GM18519 (cell line): ENCODE measurements around the gene FTSJ1.
"Not testable (repeated sequence)": the region's sequence is repeated elsewhere in the genome, so short reads cannot be mapped to it uniquely, and the experiment has no call there.

ENCODE experiments used
- ATAC-seq: cut with Tn5 transposase; IDR thresholded peaks from one replicate; pipeline ENCODE4 v1.9.1; 2021; ENCODE audit warnings: mild to moderate bottlenecking, moderate library complexity; ENCODE audit not compliant: unreplicated experiment, low FRiP score

FTSJ1 gene

GRCh38 chrX:48492293-48492910, 16.4 kb downstream of the FTSJ1 start:
- no peak for ATAC-seq

DNA sequence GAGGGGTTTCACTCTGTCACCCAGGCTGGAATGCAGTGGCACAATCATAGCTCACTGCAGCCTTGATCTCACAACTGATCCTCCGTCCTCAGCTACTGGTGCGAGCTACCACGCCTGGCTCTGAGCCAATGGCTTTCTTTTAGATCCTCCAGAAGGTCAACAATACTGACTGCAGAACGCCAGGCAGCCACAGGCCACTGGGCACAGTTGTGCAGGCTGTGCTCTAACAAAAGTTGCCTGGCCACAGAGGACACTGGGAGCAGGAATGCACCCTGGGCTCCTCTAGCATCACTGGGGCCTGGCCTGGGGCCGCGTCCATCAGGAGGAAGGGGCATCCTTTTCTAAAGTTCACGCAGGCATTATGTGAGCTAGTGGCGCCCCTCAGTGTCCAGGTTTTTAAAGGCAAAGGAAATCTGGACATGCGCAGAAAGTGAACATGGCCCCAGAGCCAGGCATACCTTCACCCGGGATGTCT, 17.9 kb downstream of the FTSJ1 start:
- no peak for ATAC-seq

DNA sequence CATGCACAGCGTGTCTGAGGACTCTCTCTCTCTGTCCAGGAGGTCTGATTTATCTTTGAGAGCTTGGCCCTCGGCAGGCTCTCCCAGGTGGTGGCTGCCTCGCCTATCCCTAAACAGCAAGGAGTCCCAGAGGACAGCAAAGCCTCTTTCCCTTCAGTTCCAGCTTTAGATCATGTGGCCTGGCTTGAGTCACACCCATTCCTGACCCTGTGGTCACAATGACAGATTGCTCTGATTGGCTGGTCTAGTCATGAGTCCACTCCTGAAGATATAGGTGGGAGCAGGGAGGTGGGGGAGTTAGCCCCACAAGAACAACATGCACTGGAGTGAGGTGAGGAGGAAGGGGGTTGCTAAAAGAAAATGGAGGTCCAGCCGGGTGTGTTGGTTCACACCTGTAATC, 20.7 kb downstream of the FTSJ1 start:
- ATAC-seq = no peak

DNA sequence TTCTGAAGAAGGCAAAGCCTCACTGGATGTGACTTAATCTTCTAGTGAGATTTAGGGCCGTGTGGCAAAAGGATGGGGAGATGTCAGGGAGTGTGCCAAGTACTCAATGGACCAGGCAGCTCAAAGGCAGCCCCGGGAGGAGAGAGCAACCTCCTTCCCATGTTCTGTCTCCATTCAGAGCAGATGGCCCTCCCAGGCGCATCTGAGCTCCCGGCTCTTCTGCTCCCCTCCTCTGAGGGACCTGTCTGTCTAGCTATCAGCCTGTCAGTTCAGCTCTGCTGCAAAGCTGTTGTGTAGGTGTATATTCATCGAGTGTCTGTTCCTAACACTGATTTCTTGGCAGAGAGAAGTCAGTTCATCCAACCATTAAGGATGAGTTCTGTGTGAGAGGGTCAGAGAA, 21.9 kb downstream of the FTSJ1 start:
- no peak for ATAC-seq

- ATAC-seq = no peak
Measured at GRCh38 chrX:48498374-48498809, 22.4 kb downstream of the FTSJ1 start.

GRCh38 chrX:48504261-48504660, 28.3 kb downstream of the FTSJ1 start:
- no peak for ATAC-seq

DNA sequence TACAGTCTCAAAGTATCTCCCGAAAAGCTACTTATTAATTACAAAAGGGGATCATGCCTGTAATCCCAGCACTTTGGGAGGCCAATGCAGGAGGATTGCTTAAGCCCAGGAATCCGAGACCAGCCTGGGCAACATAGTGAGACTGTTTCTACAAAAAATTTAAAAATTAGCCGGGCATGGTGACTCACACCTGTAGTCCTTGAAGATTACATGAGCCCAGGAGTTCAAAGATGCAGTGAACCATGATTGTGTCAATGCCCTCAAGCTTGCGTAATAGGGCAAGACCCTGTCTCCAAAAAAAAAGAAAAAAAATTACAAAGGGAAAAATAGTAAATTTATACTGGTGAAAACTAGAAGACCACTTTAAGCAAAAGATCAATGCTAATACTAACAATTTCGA, 29.5 kb downstream of the FTSJ1 start:
- ATAC-seq = no peak

DNA sequence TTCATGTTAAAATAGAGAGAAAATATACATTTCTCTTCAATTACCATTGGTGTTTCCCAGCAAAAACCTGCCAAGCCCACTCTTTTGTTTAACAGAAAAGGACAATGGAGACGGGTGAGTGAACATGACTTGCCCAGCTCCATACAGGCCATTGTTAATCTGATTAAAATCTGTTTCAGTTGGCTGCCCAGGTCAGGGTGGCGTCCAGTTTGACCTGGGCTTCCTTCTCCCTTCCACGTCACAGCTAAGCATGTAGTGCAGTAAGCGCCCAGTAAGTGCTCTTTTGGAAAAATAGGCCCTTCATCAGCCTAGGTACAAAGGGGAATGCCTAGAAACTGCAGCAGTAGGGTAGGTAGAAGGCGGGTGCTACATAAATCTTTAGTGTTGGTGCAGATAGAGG, 31.2 kb downstream of the FTSJ1 start:
- no peak for ATAC-seq

DNA sequence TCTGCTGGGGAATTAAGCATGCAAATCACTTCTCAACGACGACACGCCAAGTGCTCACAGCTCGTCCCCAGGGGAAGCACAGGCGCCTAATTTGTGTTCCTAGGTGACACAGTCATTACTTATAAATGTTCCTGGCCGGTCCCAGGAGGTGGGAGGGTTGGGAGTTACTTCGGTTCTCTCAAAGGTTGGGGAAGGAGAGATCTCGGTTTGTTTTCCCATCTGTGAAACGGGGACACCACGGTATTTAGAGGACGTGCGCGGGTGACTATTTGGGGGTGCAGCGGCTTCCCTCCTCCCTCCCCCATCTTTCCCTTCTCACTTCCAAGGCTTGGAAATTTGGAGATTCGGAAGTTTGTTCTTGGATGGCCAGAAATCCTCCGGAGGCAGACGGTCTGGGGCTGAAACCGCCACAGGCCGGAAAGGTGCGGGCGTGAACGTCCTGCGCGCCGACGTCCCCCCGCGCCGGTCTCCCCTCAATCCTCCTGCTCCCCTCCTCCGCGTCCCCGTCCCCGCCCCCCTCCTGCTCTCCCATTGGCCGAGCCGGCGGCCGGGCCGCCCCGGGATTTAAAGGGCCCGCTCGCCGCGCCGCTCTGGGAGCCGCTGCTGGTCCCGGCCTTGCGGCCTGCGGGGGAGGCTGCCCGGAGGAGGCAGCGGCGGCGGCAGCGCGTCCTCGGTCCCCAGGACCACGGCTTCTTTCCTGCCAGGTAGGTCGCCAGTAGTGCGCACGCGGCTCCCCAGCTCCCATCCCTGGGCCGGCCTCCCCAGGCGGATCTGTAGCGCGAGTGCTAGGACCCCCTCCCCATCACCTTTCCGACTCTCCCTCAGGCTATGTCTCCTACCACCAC, 32.6 kb downstream of the FTSJ1 start, which contains the start of gene PORCN:
Gene PORCN, plus strand, starts transcription at position 593 of the 845 bp plus-strand sequence. CDS start 829 bp downstream, outside the sequence.
- no peak for ATAC-seq

GRCh38 chrX:48509245-48509590, 33.2 kb downstream of the FTSJ1 start:
- ATAC-seq = no peak

GRCh38 chrX:48509619-48510018, 33.6 kb downstream of the FTSJ1 start:
- no peak for ATAC-seq

- ATAC-seq = no peak
Measured at GRCh38 chrX:48511560-48511959, 35.6 kb downstream of the FTSJ1 start.

DNA sequence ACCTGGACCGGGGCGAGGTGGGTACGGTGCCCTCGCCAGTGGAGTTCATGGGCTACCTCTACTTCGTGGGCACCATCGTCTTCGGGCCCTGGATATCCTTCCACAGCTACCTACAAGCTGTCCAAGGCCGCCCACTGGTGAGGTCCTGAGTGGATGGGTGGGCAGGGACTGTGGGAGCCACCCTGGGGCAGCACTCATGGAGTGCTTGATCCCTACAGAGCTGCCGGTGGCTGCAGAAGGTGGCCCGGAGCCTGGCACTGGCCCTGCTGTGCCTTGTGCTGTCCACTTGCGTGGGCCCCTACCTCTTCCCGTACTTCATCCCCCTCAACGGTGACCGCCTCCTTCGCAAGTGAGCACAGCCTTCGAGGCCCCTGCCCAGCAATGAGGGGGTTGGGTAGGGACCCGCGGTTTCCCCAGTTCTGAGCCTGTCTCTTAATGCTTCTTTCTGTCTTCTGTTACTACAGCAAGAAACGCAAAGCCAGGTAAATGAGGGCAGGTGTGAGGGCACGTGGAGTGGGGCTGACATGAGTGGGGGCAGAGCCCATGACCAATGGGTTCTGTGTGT, 36.5 kb downstream of the FTSJ1 start:
- ATAC-seq = no peak

DNA sequence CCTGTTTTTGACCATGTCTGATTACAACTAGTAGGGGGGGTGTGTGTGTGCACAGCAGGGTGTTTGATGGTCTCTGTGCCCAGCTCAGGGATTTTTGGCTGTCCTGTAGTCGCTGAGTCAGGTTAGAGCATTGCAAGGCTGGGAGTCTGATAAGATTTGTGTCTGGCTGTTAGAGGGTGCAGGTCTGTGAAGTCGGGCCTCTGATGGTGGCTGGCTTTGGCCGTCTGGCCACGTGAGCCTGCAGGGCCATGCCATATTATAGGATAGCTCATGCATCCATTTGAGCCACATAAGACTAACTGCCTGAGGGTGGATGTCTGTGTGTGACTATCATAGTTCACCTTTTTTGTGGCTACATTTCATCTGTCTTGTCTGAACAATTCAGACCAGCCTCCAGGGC, 37.7 kb downstream of the FTSJ1 start:
- no peak for ATAC-seq

DNA sequence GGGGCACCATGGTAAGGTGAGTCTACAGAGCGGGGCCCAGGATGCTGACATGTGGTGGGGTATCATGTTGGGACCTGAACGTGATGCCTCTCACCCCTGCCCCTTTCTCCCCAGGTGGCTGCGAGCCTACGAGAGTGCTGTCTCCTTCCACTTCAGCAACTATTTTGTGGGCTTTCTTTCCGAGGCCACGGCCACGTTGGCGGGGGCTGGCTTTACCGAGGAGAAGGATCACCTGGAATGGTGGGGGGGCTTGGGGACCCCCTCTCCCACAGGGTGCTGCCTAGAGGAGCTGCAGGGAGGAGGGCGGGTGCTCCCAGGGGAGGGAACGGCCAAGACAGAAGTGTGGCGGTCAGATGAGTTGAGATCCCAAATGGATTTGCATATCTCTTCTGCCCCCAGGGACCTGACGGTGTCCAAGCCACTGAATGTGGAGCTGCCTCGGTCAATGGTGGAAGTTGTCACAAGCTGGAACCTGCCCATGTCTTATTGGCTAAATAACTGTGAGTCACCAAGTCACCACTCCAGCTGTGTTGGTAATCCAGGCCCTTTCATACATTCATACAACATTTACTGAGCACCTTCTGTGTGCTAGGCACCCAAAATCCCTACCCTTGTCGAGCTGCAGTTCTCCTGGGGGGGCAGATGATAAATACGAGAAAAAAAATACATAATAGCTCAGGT, 38.3 kb downstream of the FTSJ1 start:
- no peak for ATAC-seq

GRCh38 chrX:48514868-48515460, 39.0 kb downstream of the FTSJ1 start:
- no peak for ATAC-seq

DNA sequence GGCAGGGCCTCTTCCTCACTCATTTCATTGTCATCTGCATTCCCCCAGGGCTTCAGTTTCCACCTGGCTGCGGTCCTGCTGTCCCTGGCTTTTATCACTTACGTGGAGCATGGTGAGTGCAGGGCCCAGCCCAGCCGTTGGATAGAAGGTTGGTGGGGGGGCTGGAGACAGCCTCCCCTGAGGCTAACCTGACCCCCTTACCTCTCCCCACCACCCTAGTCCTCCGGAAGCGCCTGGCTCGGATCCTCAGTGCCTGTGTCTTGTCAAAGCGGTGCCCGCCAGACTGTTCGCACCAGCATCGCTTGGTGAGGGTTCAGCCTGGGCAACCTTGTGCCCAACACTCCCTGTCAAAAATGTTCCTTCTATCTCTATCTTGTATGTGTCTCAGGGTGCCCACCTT, 39.8 kb downstream of the FTSJ1 start:
- ATAC-seq = no peak

DNA sequence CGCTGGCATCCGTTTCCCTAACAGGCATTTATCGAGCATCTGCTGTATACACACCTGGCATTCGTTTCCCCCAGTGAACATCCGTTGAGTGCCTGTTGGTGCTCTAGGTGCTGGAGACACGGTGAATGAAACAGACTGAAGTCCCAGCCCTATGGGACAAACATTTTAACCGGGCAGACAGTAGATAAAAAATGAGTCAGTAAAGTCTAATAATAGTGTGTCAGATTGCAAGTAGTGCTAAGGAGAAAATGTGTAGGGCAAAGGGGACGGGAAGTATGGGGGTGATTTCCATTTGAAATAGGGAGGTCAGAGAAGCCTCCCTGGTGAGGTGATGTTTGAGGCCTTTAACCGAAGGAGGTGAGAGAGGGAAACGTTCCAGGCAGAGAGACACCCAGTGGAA, 40.3 kb downstream of the FTSJ1 start:
- ATAC-seq = no peak

GRCh38 chrX:48516987-48517386, 41.0 kb downstream of the FTSJ1 start:
- no peak for ATAC-seq

DNA sequence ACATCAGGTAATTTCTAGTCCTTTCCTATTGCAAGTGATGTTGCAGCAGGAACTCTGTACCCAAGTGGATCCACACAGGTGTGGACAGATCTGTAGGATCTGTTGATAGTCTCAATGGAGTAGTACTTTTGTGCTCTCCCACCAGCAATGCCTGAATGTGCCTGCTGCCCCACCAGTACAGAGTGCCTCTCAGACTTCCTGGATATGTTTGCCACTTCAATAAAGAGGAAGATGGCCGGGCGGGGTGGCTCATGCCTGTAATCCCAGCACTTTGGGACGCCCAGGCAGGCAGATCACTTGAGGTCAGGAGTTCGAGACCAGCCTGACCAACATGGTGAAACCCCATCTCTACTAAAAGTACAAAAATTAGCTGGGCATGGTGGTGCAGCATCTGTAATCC, 43.5 kb downstream of the FTSJ1 start:
- ATAC-seq = not testable (repeated sequence)

GRCh38 chrX:48520455-48520854, 44.5 kb downstream of the FTSJ1 start:
- no peak for ATAC-seq
